Osteocyte (in vitro differentiated cells): ENCODE data around the gene E2F3. TPM values are rescaled to one million over a fixed set of nuclear protein-coding genes. Genes with fewer than 3 reads are reported as not detected.
A peak's percentile ranks its signal among the peaks of the same experiment; 100 is the strongest.

Source experiments
- DNase-seq: peaks from one replicate; pipeline ENCODE4 v3.0.0; 2021; ENCODE audit warnings: mixed read lengths; ENCODE audit not compliant: unreplicated experiment; ENCODE audit errors: extremely low spot score
- H3K27ac Mint-ChIP-seq: one replicate; pipeline ENCODE4 v1.8.0; 2021; ENCODE audit warnings: mild to moderate bottlenecking, mixed read lengths; ENCODE audit not compliant: unreplicated experiment
- H3K27me3 Mint-ChIP-seq: one replicate; pipeline ENCODE4 v1.8.0; 2021; ENCODE audit warnings: mixed read lengths; ENCODE audit not compliant: unreplicated experiment
- H3K36me3 Mint-ChIP-seq: one replicate; pipeline ENCODE4 v1.8.0; 2021; ENCODE audit warnings: mixed read lengths; ENCODE audit not compliant: unreplicated experiment
- H3K4me1 Mint-ChIP-seq: one replicate; pipeline ENCODE4 v1.8.0; 2021; ENCODE audit warnings: mixed read lengths; ENCODE audit not compliant: unreplicated experiment
- H3K4me3 Mint-ChIP-seq: one replicate; pipeline ENCODE4 v1.8.0; 2021; ENCODE audit warnings: mild to moderate bottlenecking, moderate library complexity, mixed read lengths; ENCODE audit not compliant: unreplicated experiment
- H3K9me3 Mint-ChIP-seq: one replicate; pipeline ENCODE4 v1.8.0; 2021; ENCODE audit warnings: mixed read lengths; ENCODE audit not compliant: unreplicated experiment
- CTCF ChIP-seq: fragments of 200-600 bp; sonication (generic); IDR thresholded peaks from 2 replicates; pipeline ENCODE4 v1.5.0; 2021; ENCODE audit warnings: antibody characterized with exemption, mild to moderate bottlenecking, moderate library complexity
- total RNA-seq: library from RNA; stranded (reverse); gene quantifications from 2 replicates; pipeline ENCODE4 v1.2.1, GENCODE V29; 2021

Gene E2F3
- total RNA-seq, 1 donor from 2014 or later, result 12.0 TPM

- H3K27me3 Mint-ChIP-seq, result no peaks in the 10 kb centered on the region
- peaks cover 47% of the 10 kb centered on the region for H3K36me3 Mint-ChIP-seq
- no peak for DNase-seq
- H3K4me3 Mint-ChIP-seq, result no peak overlapping the region
- no peaks in the 10 kb centered on the region for H3K4me1 Mint-ChIP-seq
- H3K27ac Mint-ChIP-seq, result no peak overlapping the region
- H3K9me3 Mint-ChIP-seq, result no peaks in the 10 kb centered on the region
- no peak for TF ChIP-seq CTCF
Measured at GRCh38 chr6:20486641-20487040, 85.0 kb downstream of the E2F3 start.

- no peaks in the 10 kb centered on the region for H3K9me3 Mint-ChIP-seq
- H3K27ac Mint-ChIP-seq, result no peak overlapping the region
- TF ChIP-seq CTCF, result no peak
- no peak overlapping the region for H3K4me3 Mint-ChIP-seq
- no peaks in the 10 kb centered on the region for H3K27me3 Mint-ChIP-seq
- no peak for DNase-seq
- no peaks in the 10 kb centered on the region for H3K4me1 Mint-ChIP-seq
- peaks cover 46% of the 10 kb centered on the region for H3K36me3 Mint-ChIP-seq
Measured at GRCh38 chr6:20487669-20488375, 86.1 kb downstream of the E2F3 start.

- Mint-ChIP-seq H3K4me3 (no peak overlapping the region), H3K4me1 (no peaks in the 10 kb centered on the region), H3K27ac (no peak overlapping the region), H3K27me3 (no peaks in the 10 kb centered on the region), H3K9me3 (no peaks in the 10 kb centered on the region), H3K36me3 (peaks cover 40% of the 10 kb centered on the region)
- peak; percentile 56 for DNase-seq
- no peak for TF ChIP-seq CTCF
Measured at GRCh38 chr6:20490591-20490990, 88.9 kb downstream of the E2F3 start.

- H3K36me3 Mint-ChIP-seq, result peaks cover 30% of the 10 kb centered on the region
- peak; percentile 17 for DNase-seq
Measured at GRCh38 chr6:20492099-20492498, 90.4 kb downstream of the E2F3 start.

More at GRCh38 chr6:20492099-20492498, 90.4 kb downstream of the E2F3 start:
- Mint-ChIP-seq H3K27ac (no peak overlapping the region), H3K4me1 (no peaks in the 10 kb centered on the region), H3K9me3 (no peaks in the 10 kb centered on the region), H3K27me3 (no peaks in the 10 kb centered on the region), H3K4me3 (no peak overlapping the region)
- no peak for TF ChIP-seq CTCF
